ELF-1 (cell line): ENCODE data around the gene CD34.
A peak's percentile ranks its signal among the peaks of the same experiment; 100 is the strongest.

Experiments used
- DNase-seq: peaks from one replicate; pipeline ENCODE4 v3.0.0-alpha.2; 2016; ENCODE audit warnings: low read depth, low spot score

The CD34 gene

DNA sequence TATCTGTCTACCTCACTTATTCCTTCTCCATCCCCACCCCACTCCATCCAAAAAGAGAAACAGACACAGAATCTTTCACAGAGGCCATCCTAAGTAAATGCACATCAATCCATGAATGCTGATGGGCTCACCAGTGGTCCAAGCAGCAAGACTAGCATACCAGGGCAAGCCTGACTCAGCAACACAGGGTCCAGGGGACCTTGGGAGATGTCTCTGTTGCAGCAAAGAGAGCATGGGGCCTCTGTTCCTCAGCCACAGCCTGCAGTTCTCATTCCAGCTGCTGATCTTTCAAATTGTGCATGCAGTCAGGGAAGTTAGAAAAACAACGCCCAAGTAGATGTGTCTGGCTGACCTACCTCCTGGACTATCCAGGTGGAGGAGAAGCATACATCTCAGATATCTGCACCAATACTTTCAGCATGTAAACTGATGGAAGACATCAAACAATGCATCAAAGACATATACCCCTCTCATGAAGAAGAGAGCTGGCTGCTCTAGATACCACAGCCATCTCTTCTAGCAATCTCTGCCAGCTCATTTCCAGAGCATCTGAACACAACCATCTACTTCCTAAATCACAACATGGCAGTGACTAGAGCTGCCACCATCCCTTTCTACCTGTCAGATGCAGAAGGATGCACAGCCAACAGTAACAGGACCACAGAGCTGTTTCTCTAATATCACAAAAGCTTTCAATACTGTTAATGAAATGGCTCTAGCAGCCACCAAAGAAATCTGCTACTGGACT is 54.5 kb downstream of the CD34 start:
- no peak for DNase-seq

DNA sequence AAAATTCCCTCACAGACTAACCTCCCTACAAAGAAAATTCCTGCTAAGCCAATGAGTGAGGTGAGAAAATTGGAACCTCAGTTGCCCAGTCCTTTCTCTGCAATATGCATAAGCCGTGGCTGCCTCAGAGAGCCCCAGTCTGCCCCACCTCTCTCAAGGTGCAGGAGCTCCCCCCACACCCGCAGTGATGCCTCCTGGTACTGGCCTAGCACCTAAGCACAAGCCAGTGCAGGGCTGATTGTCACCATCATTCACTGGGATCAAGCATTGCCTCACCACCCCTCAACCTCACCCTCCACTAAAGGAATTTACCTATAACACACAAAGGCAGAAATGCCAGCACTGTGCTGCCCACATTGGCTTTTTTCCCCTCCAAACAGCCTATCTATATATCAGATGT is 56.9 kb downstream of the CD34 start:
- no peak for DNase-seq

DNA sequence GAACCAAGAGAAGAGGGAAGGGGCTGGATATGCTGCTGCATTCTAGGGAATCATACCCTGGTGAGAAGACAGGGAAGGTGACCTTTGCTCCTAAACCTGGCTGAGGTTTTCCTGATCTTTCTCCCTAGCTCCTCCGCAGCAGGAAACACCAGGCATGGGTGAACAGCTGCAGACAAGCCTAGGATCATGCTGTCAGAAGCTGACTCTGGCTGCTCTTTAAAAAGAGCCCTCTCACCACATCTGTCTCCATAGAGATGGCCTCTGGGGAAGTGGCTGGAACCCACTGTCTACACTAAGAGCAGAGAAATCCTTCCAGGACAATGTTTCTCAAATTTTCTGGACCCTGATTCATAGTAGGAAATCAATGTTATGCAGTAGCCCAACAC is 57.6 kb downstream of the CD34 start:
- no peak for DNase-seq

DNA sequence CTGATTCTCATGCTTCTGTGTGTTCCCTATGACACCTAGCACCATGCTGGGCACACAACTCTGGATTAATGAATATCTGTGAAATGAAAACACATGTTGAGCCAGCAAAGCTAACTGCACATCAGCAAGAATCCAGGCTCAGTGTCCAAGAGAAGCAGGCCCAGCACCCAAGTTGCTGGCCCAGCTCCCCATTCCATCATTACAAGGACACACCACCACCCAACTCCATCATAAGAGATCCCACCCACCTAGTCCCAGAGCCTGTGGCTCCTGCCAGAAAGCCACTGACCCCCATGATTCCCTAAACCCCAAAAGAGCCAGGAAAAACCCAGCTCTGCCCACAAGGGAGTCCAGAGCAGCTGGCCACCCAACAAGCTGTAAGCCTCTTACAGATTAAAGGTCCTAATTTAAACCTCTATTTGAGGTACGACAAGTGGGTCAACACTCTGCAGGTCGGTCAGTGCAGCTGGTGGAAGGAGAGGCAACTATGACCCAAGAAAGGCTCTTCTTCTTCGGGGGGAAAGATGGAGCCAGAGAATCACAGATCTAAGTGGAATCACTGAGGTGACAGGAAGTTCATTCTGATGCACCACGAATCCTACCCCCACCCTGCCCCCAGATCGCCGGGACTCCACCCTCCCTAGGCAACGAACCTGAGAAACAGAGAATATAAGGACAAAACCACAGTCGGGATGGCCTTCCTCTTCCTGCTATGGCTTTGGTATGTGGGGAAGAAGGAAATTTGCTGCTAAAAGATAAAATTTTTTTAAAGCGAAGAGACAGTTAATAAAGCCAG is 58.2 kb downstream of the CD34 start:
- DNase-seq: no peak

DNA sequence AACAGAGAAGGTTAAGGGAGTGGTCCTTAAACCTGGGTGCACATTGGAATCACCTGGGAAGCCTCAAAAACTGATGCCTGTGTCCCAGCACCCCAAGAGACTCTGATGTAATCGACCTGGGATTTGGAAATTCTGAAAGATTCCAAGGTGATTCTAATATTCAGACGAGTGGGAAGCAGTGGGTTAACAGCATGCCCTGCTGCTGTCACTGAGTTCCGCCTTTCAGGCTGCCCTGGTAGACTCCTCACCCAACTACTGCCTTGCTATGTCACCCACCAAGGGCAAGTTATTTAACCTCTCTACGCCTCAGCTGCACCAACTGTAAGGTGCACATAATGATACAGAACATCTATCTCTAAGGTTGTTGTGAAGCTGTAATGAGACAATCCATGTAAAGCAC is 59.2 kb downstream of the CD34 start:
- no peak for DNase-seq

DNA sequence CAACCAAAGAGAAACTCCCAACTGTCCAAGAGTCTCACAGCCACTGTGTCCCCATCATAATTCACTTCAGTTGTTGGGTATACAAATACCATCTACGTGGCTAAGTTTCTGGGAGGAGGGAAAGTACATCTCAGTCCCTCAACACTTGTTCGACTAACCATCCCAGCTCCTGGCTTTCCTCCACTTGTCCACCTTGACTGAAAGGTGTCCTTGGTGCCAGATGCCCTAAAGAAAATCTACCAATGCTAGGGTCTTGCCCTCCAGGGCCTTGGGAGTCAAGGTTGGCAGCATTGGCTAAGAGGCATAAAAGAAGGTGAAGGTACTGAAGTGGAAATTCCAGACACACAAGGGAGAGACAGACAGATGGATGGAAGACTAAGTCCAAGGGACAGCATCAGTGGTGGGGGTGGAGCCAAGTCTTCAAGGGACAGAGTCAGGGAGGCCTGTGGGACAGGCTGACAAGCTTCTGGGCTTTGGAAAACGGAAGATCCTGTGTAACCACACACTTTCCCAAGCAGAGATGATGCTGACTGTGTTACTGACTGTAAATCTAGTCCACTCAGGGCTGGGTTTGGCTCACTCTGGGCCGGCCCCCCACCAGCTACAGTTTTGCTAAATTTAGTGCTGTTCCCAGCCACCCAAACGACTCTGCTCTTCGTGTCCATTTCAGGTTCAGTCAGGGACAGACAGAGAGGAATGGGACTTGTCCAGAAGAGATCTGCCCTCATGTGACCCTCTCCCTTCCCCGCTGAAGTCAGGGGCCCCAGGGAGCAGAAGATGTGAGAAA is 60.1 kb downstream of the CD34 start:
- no peak for DNase-seq

DNA sequence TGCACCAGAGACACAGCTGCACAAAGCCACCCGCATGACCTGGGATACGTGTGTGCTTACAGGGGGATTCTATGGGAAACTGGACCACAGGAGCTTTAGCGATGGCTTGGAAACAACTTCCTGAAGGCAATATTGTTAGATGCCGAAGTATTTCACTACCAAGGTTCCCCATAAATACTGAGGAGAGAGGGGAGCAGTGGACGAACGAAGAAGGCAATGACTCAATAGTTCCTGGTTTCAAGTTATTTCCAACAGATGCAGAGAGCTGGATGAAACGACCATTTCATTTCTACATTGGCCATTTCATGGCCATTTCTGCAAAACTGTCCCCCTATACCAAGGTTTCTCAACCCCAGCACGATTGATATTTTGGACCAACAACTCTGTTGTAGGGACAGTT is 61.3 kb downstream of the CD34 start:
- no peak for DNase-seq

DNA sequence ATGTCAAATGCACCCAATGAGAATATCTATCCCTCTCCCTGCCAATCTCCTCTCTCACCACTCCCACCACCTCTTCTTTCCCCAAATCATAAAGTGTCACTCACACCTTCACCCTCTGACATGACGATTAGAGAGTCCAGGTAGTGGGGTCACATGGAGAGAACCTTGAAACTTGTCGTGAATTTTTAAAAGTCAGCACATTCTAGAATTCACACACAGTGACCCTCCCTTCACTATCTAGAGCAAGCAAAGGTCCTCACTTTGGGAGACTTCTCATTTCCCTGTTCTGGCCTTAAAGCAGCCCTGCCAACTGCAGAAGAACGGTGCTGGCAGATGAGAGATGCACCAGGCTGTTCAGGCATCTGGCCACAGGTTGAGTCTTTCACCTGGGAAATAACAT is 61.9 kb downstream of the CD34 start:
- no peak for DNase-seq

DNA sequence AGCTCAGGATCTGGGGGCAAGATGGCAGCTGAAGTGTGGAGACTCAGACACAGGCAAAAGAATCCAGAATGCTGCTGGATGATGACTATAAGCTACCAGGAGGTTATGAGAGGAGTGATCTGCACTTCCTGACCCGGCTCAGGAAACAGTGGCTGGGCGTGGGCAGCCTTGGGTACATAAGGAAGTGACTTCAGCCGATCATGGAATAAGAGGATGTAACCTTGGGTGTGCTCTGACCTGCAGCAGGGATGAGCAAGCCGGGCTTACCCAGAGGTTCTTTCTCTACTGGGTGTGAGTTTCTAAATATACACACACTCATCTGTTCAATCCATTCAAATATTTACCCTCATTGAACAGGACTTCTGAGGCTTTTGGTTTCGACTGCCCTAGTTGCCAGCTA is 62.7 kb downstream of the CD34 start:
- DNase-seq: no peak

DNA sequence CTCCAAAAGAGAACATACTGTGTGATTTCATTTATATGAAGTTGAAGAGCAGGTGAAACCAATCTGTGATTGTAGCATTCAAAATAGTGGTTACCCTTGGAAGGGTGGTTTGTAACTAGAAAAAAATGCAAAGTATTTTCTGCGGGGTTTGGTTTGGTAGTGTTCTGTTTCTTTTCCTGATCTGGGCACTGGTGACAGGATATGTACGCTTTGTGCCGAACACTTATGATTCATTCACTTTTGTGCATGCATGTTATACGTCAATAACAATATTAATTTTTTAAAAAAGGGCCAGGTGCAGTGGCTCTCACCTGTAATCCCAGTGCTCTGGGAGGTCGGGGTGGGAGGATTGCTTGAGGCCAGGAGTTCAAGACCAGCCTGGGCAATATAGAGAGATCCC is 63.8 kb downstream of the CD34 start:
- no peak for DNase-seq

DNA sequence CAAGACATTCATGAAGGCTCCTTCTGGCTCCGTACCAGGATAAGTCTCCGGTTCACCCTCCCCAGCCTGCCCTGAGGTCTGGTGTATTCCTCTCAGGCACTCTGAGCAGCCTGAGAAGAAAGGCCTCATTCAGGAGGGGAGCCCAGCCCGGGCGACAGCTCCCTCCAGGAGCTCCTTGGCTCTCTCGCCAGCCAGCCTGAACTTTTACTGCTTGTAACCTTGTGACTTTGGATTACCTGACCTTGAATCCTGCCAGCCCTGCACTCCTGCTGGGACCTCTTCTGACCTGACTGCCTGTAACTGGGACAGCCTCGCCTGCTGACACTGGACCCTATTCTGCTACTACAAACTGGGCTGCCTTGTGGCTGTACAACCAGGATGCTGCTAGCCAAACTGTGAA is 65.8 kb downstream of the CD34 start:
- DNase-seq: no peak

DNA sequence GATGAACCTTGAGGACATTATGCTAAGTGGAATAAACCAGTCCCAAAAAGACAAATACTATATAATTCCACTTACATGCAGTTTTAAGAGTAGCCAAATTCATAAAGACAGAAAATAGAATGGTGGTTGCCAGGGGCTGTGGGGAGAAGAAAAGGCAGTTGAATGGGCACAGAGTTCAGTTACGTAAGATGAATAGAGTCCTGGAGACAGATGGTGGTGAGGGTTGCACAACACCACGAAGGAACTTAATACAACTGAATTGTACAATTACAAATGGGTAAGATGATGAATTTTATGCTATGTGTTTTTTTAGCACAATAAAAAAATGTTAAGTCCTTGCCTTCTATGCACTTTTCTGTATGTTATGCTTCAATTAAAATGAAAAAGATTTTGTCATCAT is 66.6 kb downstream of the CD34 start:
- no peak for DNase-seq

DNA sequence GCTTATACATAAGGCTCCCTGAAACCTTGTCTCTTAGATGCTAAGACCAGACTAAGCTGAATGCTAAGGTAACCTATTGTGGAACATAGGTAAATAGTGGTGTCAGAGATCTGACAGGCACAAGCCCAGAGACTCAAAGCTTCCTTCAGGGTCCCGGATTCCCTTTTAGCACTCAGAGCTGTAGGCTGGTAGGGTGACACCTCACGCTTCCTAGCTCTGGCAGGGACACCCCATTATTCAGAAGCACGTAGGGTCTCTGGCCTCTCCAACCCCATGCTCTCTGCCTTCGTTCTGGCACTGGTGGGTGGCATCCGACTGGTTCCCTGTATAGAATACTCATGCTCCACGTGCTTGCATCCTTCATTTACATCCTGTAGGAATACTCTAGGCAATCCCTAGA is 68.4 kb downstream of the CD34 start:
- no peak for DNase-seq

DNA sequence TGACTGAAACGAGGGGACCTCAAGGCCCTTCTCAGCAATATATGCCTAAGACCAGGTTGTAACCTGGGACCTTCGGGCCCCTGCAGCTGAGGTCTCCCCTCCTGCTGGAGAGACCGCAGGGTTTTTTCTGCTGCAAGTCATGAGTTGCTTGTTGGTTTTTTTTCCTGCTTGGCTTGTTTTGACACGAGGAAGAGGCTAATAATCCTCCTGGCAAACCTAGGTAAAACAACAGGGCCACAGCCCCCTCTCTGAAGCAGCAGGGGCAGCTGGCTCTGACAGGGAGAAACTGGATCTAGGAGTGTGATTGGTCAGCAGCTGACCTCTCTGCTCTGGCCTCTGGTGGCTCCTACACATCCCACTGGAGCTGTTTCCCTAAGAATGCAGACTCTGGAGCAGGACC is 69.0 kb downstream of the CD34 start:
- DNase-seq: peak; percentile 39

DNA sequence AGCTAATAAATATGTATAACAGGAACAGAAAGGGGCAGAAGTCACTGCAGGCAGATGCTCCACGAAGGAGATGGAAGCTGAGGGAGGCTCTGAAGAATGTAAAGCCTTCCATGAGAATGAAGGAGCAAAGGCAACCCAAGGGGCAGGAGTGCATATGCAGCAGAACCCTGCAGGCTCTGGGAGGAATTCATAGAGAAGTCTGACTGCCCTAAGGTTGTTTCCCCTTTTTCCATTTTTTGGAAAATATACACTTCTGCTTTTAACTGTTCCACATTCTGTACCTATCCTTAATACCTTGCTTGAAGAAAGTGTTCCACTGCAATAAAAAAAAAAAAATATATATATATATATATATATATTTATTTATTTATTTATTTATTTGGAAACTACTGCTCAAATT is 69.6 kb downstream of the CD34 start:
- DNase-seq: no peak

DNA sequence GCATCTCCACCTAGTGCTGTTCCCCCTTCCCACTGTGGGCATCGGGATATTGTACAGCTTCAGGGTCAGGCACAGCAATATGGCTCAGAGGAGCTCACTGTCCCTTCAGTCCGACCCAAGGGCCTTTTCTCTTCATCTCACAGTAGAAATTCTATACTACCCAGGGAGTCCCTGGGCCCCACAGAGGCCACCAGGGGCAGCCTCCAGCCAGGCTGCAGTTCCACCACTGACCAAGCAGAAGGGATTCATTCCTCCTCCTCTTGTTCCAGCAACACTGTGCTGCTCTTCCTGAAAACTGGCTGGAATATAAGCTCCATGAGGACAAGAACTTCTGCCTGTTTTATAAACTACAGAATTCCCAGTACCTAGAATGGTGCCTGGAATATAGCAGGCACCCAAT is 70.5 kb downstream of the CD34 start:
- peak; percentile 27 for DNase-seq

DNA sequence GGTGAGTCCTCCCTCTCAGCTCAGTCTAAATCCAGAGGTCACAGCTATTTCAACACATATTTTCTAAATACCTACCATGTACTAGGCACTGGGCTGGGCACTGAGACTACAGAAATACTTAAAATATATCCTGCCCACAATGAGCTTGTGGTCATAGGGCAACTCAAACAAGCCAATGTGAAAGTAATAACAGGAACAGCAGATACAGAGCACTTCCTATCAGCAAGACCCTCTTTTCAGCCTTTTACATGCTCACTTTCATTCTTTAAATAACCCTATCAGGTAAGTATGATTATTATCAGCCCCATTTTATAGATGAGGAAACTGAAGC is 71.9 kb downstream of the CD34 start:
- no peak for DNase-seq

DNA sequence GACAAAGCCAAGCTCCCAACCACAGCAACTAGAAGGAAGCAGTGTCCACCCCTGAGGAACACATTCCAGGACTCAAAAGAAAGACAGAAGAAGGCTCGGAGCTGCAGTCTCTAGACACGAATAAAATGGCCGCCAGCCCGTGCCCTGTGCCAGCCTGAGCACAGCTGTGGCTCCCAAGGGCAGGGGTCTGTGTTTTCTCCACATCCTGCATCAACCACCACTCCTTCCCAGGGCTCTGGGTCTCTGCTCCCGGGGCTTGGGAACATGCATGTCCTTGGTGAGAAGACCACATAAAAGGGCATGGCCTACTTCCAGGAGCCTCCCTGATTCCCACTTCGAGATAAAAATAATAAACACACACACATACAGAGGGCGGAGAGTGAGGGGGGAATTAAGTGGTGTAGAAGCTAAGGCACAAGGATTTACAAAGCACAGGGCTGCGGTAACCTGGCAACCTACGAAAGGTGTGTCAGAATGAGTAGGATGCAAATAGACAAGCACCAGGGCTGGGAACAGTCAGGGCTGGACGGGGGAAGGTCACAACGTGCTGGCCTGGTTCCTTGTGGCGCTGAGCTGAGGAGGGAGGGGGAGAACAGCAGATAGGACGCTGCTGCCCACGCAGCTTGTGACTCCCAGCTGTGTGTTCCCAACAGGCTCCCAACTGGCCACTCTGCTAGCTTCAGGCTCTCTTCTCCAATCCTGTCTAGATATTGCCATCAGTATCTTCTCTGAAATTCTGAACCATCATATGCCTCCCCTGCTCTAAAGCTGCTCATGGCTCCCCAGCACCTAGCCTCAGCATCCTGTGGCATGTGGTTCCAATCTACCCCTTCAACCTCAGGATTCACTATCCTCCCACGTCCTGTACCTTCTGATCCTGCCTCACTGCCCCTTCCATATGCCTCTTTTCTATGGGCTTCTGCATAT is 72.5 kb downstream of the CD34 start:
- no peak for DNase-seq

DNA sequence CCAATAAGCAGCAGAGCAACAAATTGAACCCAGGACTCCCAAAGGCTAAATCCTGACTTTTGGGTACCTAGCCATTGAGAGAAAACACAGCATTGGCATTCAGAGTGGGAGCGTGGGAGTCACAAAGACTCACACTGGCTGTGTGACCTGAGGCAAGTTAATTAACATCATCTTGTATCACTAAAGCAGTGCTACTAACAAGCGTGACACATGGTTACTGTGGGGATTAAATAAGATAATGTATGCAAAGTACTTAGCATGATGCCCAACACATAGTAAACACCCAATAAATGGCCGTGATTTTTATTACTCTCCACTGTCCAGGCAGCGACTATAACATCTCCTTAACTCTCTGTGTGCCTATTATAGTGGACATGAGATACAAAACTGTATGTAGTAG is 73.3 kb downstream of the CD34 start:
- DNase-seq: no peak

DNA sequence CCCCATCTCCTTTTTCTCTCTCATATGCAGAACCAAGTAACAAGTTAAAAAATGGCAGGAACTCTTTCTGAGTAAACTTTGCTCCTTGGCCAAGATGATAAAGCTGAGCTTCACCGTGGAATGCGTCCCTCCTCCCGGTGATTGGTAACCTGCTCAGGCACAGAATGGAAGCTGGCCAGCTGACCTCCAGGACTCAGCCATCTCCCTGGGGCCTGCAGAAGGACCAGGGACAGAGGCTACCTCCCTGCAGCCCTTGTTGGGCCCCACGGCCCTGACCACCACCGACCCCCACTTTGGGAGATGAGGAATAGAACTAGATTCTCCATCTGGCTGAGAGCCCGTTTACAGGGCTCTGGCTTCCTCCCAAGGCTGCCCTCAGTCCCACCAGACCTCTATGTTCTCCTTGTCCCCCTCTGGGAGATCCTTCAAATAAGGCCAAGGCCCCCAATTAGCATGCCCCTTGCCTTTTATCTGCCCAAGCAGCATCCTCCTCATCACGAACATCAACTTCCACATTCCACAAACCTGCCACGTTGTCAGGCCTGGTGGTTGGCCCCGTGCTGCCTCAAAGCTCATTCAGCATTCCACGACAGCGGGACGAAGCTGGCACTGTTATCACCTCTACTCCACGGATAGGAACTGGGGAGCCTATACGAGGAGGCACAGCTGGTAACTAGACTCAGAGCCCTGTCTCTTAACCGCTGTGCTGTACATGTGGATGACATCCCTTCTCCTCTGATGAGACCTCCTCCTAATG is 74.2 kb downstream of the CD34 start:
- DNase-seq: no peak

DNA sequence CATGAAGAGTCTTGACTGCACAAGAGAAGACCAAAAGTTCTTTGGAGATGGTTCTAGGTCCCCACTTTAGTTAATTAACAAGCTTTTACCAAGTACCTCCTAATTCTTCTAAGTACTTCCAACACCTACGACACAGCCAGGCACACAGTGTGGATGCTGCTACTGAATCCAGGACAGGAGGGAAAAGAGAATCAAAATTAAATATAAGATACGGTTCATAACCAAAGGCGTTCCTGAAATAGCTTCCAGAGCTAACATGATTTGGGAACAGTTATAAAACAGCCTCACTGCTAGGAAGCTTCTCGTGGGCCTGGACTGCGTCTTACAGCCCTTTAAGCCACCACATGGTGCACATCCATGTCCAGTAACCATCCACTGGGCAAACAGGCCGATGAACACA is 75.0 kb downstream of the CD34 start:
- DNase-seq: no peak
